GM19324 (cell line): ENCODE measurements around the gene BTBD10.
"Not testable (repeated sequence)": the region's sequence is repeated elsewhere in the genome, so short reads cannot be mapped to it uniquely, and the experiment has no call there.

Experiments
- ATAC-seq: cut with Tn5 transposase; IDR thresholded peaks from one replicate; pipeline ENCODE4 v1.9.1; 2021; ENCODE audit warnings: mild to moderate bottlenecking, moderate library complexity; ENCODE audit not compliant: unreplicated experiment, low FRiP score

Gene BTBD10

GRCh38 chr11:13445588-13445987 is 17.4 kb downstream of the BTBD10 start:
- ATAC-seq: no peak

GRCh38 chr11:13440100-13440855 is 22.7 kb downstream of the BTBD10 start:
- no peak for ATAC-seq

- no peak for ATAC-seq
These were observed 24.7 kb downstream of the BTBD10 start for GRCh38 chr11:13438291-13438690.

- not testable (repeated sequence) for ATAC-seq
These were observed 26.2 kb downstream of the BTBD10 start for GRCh38 chr11:13436836-13437235.

GRCh38 chr11:13434247-13435205 is 28.5 kb downstream of the BTBD10 start:
- ATAC-seq: no peak

GRCh38 chr11:13433437-13433836 is 29.6 kb downstream of the BTBD10 start:
- ATAC-seq: no peak

- no peak for ATAC-seq
These were observed 33.2 kb downstream of the BTBD10 start for GRCh38 chr11:13429836-13430235.

GRCh38 chr11:13429288-13429687 is 33.7 kb downstream of the BTBD10 start:
- no peak for ATAC-seq

GRCh38 chr11:13427440-13427839 is 35.6 kb downstream of the BTBD10 start:
- ATAC-seq: no peak

- no peak for ATAC-seq
These were observed 39.6 kb downstream of the BTBD10 start for GRCh38 chr11:13423372-13423771.

GRCh38 chr11:13421561-13421960 is 41.5 kb downstream of the BTBD10 start:
- no peak for ATAC-seq

GRCh38 chr11:13415201-13415600 is 47.8 kb downstream of the BTBD10 start:
- ATAC-seq: no peak

GRCh38 chr11:13405220-13405619 is 57.8 kb downstream of the BTBD10 start:
- no peak for ATAC-seq

GRCh38 chr11:13398335-13398734 is 64.7 kb downstream of the BTBD10 start:
- ATAC-seq: not testable (repeated sequence)

GRCh38 chr11:13391217-13391616 is 71.8 kb downstream of the BTBD10 start:
- no peak for ATAC-seq

GRCh38 chr11:13388741-13389140 is 74.3 kb downstream of the BTBD10 start:
- ATAC-seq: no peak

- ATAC-seq: no peak
These were observed 76.5 kb downstream of the BTBD10 start for GRCh38 chr11:13386567-13386966.

- ATAC-seq: no peak
These were observed 77.9 kb downstream of the BTBD10 start for GRCh38 chr11:13384908-13385640.

- ATAC-seq: no peak
These were observed 80.3 kb downstream of the BTBD10 start for GRCh38 chr11:13382751-13383150.

- no peak for ATAC-seq
These were observed 82.3 kb downstream of the BTBD10 start for GRCh38 chr11:13380731-13381130.

- no peak for ATAC-seq
These were observed 84.7 kb downstream of the BTBD10 start for GRCh38 chr11:13378316-13378715.
